Duodenal mucosa (tissue), 2 donors: ENCODE data around the gene LOXL1.

Experiments used
- H3K27ac ChIP-seq: one replicate; pipeline ENCODE4 v1.7.0; 2013; ENCODE audit warnings: low read depth, low read length
- H3K27me3 ChIP-seq, 2 donors: one replicate each; pipeline ENCODE4 v1.7.0; 2013; ENCODE audit warnings: low read length in 2 of 2, control low read depth in 1 of 2; ENCODE audit not compliant: insufficient read depth in 2 of 2, control insufficient read depth in 1 of 2
- H3K36me3 ChIP-seq, 2 donors: one replicate each; pipeline ENCODE4 v1.7.0; 2013; ENCODE audit warnings: low read length in 2 of 2, control low read depth in 1 of 2; ENCODE audit not compliant: insufficient read depth in 2 of 2, control insufficient read depth in 1 of 2
- H3K4me1 ChIP-seq, 2 donors: one replicate each; pipeline ENCODE4 v1.7.0; 2013; ENCODE audit warnings: low read length in 2 of 2, control low read depth in 1 of 2; ENCODE audit not compliant: insufficient read depth in 2 of 2, control insufficient read depth in 1 of 2
- H3K4me3 ChIP-seq, 2 donors: one replicate each; pipeline ENCODE4 v1.7.0; 2013; ENCODE audit warnings: low read length in 2 of 2, low read depth in 1 of 2
- H3K9ac ChIP-seq, 2 donors: one replicate each; pipeline ENCODE4 v1.7.0; 2013; ENCODE audit warnings: low read length in 2 of 2, low read depth in 1 of 2
- H3K9me3 ChIP-seq, 2 donors: one replicate each; pipeline ENCODE4 v1.7.0; 2013; ENCODE audit warnings: low read length in 2 of 2, control low read depth in 1 of 2; ENCODE audit not compliant: control insufficient read depth in 1 of 2

The LOXL1 gene, protein sequence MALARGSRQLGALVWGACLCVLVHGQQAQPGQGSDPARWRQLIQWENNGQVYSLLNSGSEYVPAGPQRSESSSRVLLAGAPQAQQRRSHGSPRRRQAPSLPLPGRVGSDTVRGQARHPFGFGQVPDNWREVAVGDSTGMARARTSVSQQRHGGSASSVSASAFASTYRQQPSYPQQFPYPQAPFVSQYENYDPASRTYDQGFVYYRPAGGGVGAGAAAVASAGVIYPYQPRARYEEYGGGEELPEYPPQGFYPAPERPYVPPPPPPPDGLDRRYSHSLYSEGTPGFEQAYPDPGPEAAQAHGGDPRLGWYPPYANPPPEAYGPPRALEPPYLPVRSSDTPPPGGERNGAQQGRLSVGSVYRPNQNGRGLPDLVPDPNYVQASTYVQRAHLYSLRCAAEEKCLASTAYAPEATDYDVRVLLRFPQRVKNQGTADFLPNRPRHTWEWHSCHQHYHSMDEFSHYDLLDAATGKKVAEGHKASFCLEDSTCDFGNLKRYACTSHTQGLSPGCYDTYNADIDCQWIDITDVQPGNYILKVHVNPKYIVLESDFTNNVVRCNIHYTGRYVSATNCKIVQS

DNA sequence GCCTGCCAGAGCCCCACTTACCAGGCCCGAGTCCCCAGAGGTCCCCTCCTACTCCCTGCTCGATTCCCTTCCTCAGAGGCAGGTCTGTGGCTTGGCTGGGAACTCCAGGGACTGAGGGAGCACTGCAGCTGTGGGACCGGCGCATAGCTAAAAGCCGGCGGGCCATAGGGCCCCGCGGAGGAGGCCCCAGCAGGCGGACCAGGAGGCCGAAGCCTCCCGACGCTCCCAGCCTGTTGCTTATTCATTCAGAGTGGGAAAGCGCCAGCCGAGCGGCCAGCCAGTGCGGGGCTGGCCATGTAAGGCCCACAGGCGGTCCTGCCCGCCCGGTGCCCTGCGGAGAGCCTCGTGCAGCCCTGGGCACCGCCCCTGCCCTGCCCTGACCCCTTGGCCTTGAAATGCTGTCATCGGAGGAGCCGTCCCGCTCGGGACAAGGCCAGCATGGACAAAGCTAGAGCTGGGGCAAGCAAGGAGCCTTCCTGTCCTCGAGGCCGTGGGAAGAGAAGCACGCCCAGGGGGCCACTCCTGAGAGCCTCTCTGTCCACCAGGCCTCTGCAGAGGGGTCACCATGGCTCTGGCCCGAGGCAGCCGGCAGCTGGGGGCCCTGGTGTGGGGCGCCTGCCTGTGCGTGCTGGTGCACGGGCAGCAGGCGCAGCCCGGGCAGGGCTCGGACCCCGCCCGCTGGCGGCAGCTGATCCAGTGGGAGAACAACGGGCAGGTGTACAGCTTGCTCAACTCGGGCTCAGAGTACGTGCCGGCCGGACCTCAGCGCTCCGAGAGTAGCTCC, at the start of gene LOXL1:
LOXL1 (plus strand) TSS at position 244 of the 784 bp plus-strand sequence; CDS start at position 566, 322 bp downstream.
- Histone ChIP-seq H3K27ac (peak within 1 kb of the TSS; percentile 39), H3K4me3 (peak within 1 kb of the TSS; percentile 68 to 70), H3K4me1 (peaks cover 33 to 45% of the 10 kb centered on the region in 2 donors), H3K27me3 (no peaks in the 10 kb centered on the region), H3K36me3 (no peaks in the 10 kb centered on the region), H3K9me3 (no peaks in the 10 kb centered on the region), H3K9ac (peak within 1 kb of the TSS; percentile 54 to 64)

DNA sequence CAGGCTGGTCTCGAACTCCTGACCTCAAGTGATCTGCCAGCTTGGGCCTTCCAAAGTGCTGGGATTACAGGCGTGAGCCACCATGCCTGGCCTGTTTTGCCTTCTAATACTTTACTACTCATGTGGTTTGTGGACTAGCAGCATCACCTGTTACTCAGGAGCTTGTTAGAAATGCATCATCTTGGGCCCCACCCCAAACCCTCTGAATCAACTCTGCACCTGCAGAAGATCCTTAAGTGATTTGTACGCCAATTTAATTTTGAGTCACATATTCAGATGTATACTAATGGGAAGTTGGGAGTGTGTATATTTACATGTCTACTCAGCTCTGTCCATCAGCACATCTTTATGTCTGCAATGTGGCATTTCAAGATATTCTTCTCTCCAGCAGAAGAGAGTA, 46.8 kb upstream of the LOXL1 start:
- H3K9ac ChIP-seq: no peak overlapping the region
- H3K27ac ChIP-seq: no peak overlapping the region
- no peaks in the 10 kb centered on the region for H3K36me3 ChIP-seq
- no peaks in the 10 kb centered on the region for H3K27me3 ChIP-seq
- no peak overlapping the region for H3K4me3 ChIP-seq
- H3K4me1 ChIP-seq: peaks cover 0 to 11% of the 10 kb centered on the region in 2 donors
- H3K9me3 ChIP-seq: no peaks in the 10 kb centered on the region

DNA sequence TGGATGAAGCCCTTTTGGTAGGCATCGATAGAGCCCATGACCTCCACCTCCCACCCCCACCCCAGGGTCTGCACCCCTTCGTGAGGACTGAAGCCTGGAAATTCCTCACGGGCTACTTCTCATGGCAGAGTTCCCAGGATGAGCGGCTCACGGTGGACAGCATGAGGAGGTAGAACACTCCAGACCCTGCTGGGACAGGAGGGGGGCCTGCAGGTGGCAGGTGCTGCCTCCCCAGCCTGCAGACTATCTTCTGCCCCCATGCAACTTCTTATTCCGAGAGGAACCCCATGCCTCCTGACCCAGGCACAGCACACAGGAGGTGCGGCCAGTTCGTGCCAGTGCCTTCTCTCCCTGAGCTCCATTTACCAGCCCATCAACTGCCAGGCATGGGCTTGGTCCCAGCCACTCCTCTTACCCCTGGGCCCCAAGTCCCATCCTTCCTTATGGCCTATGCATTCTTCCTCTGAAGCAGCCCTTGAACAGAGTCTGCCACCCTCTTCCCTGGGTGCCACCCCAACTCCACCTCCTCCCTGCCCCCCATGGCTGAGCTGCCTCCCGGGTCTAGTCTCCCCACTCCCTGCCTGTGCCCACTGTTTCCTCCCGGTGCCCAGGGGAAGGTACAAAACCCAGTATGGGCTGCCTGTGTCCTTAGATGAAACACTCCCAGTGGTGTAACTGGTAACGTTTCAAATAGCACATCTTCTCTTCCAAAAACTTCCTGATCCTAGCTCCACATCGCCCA, 44.5 kb upstream of the LOXL1 start:
- H3K36me3 ChIP-seq: no peaks in the 10 kb centered on the region
- H3K4me3 ChIP-seq: no peak overlapping the region
- no peaks in the 10 kb centered on the region for H3K9me3 ChIP-seq
- no peaks in the 10 kb centered on the region for H3K27me3 ChIP-seq
- peaks cover 8 to 14% of the 10 kb centered on the region in 2 donors for H3K4me1 ChIP-seq
- H3K27ac ChIP-seq: no peak overlapping the region
- no peak overlapping the region for H3K9ac ChIP-seq

DNA sequence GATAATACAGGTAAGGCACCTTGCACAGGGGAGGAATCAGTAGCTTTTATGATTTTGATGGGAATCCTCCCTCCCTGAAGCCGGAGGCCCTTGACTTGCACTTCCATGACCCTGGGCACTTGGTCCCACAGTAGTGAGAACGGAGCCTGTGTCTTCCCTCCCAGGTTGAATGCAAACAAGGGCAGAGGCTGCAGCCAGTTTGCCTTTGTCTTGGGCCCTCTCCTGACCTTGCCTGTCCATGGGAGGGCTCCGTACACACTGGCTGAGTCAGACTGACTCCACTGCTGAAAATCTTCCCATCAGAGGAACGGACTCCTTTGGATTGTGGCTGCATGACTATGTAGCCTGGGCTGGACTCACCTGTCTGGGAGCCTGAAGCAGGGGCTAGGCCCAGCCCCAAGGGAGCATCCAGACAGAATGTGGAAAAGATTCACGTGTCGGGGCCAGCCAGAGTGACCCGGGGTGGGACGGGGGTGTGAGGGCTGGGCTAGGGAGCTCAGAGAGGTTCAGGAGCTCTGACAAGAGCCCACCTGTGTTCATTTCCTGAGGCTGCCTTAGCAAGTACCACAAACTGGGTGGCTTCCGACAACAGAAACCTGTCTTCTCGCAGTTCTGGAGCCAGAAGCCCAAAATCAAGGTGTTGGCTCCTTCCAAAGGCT, 43.4 kb upstream of the LOXL1 start:
- peaks cover 8 to 14% of the 10 kb centered on the region in 2 donors for H3K4me1 ChIP-seq
- no peak overlapping the region for H3K4me3 ChIP-seq
- no peaks in the 10 kb centered on the region for H3K36me3 ChIP-seq
- H3K27me3 ChIP-seq: no peaks in the 10 kb centered on the region
- no peak overlapping the region for H3K9ac ChIP-seq
- H3K27ac ChIP-seq: no peak overlapping the region
- no peaks in the 10 kb centered on the region for H3K9me3 ChIP-seq

DNA sequence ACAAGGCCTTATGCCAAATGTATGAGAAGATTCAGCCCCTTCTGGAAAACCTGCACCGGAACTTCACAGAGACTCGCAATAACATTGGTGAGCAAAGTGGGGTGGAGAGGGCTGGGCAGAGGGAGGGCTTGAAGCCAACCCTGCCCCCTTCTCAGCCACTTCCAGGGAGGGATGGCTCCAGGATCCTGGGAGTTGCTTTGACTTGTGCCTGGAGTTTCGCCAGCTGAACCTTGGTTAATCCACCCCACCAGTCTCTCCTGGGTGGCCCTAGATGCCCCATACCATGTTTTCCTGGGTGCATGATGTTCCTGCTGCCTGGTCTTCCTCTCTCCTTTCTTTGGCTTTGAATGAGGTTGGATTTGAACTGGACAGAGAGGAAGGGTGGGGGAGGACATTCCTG, 42.1 kb upstream of the LOXL1 start:
- H3K27ac ChIP-seq: no peak overlapping the region
- H3K36me3 ChIP-seq: no peaks in the 10 kb centered on the region
- no peak overlapping the region for H3K4me3 ChIP-seq
- peaks cover 13 to 18% of the 10 kb centered on the region in 2 donors for H3K4me1 ChIP-seq
- no peaks in the 10 kb centered on the region for H3K9me3 ChIP-seq
- no peak overlapping the region for H3K9ac ChIP-seq
- no peaks in the 10 kb centered on the region for H3K27me3 ChIP-seq

DNA sequence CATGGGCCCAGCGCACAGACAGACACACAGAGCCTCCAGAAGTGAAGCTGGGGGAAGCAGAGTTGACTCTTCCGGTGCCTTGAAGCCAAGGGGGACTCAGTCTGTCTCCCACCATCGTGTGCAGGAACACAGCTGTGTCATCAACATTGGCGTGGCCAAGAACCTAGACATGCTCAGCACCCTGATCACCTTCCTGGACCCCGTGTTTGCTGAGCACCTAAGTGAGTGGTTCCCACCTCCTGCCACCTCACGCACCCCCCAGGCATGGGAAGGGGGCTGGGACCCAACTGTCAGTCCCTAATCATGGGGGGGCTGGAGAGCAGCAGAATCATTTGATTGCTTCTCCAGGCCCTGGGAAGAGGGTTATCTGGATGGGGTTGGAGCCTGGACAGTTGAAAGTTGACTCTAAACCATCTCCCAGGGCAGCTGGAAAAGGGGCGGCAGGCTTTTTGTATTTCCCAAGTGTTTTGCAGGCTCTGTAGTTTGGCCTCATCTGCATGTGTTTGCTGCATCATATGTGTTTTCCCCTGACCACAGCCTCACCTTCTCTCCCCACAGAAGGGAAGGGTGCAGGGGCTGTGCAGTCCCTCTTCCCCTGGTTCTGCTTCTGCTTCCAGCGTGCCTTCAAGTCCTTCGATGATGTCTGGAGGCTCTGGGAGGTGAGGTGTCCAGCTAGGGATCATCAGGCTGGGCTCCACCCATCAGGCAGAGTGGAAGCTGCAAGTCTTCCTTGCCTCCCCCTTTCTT, 40.1 kb upstream of the LOXL1 start:
- no peak overlapping the region for H3K9ac ChIP-seq
- no peaks in the 10 kb centered on the region for H3K27me3 ChIP-seq
- H3K4me1 ChIP-seq: peaks cover 19 to 20% of the 10 kb centered on the region in 2 donors
- H3K4me3 ChIP-seq: no peak overlapping the region
- H3K36me3 ChIP-seq: no peaks in the 10 kb centered on the region
- H3K9me3 ChIP-seq: no peaks in the 10 kb centered on the region
- no peak overlapping the region for H3K27ac ChIP-seq

DNA sequence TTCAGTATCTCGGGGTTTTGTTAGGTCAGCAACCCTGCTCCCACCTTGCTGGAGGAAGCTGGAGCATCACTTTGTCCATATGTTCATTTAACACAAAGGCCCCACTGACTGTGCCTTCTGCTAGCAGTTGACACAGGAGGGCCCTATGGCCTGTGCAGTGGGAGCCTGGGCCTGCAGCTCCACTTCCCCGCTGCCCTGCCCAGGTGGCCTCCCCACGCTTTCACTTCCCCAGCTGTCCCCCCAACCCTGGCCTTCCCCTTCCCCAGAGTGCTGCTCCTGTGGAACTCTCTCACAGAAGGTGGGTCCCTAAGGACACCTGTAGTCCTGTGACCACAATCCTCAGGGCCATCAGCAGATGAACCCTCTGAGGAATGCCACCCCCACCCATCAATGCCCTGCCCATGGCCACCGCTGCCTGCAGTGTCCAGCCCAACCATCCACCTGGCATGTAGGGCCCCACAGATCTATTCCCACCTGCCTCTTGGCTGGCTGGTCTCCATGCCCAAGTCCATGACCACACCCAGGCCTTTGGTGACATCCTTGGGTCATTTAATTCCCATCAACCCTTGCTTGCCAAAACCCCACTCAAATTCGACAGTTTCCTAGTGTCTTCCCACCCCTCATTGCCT, 39.4 kb upstream of the LOXL1 start:
- no peak overlapping the region for H3K4me3 ChIP-seq
- H3K27me3 ChIP-seq: no peaks in the 10 kb centered on the region
- H3K4me1 ChIP-seq: peaks cover 19 to 20% of the 10 kb centered on the region in 2 donors
- H3K9ac ChIP-seq: no peak overlapping the region
- H3K9me3 ChIP-seq: no peaks in the 10 kb centered on the region
- no peaks in the 10 kb centered on the region for H3K36me3 ChIP-seq
- no peak overlapping the region for H3K27ac ChIP-seq

DNA sequence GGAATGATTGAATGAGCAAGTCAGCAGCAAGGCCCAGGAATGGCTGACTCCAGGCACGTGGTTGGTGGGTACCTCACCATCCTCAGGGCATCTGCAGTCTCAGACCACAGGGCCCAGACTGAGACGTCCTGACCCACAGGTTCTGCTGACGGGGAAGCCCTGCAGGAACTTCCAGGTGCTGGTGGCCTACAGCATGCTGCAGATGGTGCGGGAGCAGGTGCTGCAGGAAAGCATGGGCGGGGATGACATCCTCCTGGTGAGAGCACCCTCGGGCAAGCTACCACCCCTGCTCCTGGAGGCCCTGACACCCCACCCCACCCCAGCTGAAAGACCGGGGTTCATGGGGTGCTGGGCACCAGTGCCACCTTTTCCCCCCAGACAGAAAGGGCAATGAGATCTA, 38.8 kb upstream of the LOXL1 start:
- Histone ChIP-seq H3K4me1 (peaks cover 15 to 19% of the 10 kb centered on the region in 2 donors), H3K36me3 (no peaks in the 10 kb centered on the region), H3K9me3 (no peaks in the 10 kb centered on the region), H3K27ac (no peak overlapping the region), H3K27me3 (no peaks in the 10 kb centered on the region), H3K4me3 (no peak overlapping the region), H3K9ac (no peak overlapping the region)
